ENCODE measurements around the gene RTL9.

GRCh38 chrX:110401135-110401534, 42.5 kb downstream of the RTL9 start:
- no peak for TF ChIP-seq EZH2 (IDR thresholded peaks at IDR 0.05; ENCODE audit: borderline replicate concordance, low read depth, low read length, severe bottlenecking)
- TF ChIP-seq, protein P1, sequence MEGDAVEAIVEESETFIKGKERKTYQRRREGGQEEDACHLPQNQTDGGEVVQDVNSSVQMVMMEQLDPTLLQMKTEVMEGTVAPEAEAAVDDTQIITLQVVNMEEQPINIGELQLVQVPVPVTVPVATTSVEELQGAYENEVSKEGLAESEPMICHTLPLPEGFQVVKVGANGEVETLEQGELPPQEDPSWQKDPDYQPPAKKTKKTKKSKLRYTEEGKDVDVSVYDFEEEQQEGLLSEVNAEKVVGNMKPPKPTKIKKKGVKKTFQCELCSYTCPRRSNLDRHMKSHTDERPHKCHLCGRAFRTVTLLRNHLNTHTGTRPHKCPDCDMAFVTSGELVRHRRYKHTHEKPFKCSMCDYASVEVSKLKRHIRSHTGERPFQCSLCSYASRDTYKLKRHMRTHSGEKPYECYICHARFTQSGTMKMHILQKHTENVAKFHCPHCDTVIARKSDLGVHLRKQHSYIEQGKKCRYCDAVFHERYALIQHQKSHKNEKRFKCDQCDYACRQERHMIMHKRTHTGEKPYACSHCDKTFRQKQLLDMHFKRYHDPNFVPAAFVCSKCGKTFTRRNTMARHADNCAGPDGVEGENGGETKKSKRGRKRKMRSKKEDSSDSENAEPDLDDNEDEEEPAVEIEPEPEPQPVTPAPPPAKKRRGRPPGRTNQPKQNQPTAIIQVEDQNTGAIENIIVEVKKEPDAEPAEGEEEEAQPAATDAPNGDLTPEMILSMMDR (IDR thresholded peaks at IDR 0.05; ENCODE audit: borderline replicate concordance, extremely low read depth, low read length, poor library complexity, severe bottlenecking): no peak

All from DND-41 (cell line).